ENCODE data around the gene SMPDL3A.

DNA sequence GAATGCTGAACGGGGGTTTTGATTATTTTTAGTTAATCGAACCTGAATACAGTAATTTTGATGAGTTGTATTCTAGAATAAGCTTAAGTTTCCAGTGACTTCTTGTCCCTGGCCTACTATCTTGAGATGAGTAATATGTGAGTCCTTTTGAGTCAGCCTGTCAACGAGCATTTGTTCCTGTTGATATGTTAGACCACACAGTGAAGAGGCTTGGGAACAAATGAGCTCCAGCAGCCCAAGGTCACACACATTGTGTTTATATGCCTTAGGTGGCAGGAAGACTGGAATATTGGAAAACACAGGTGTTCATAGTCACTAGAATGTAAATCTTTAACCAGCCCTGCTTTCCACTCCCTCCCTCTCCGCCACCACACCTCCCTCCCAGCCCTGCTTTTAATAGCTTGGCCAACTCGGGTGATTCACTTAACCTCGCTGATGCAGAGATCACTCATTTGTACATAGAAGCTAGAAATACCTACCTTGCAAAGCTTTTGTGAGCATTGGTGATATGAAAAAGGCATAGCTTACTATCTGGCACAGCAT, 9.1 kb downstream of the SMPDL3A start:
- TF ChIP-seq EP300 (IDR thresholded peaks at IDR 0.05) (no peak), POLR2A (IDR thresholded peaks at IDR 0.05) (no peak)
- TF ChIP-seq, protein P1, sequence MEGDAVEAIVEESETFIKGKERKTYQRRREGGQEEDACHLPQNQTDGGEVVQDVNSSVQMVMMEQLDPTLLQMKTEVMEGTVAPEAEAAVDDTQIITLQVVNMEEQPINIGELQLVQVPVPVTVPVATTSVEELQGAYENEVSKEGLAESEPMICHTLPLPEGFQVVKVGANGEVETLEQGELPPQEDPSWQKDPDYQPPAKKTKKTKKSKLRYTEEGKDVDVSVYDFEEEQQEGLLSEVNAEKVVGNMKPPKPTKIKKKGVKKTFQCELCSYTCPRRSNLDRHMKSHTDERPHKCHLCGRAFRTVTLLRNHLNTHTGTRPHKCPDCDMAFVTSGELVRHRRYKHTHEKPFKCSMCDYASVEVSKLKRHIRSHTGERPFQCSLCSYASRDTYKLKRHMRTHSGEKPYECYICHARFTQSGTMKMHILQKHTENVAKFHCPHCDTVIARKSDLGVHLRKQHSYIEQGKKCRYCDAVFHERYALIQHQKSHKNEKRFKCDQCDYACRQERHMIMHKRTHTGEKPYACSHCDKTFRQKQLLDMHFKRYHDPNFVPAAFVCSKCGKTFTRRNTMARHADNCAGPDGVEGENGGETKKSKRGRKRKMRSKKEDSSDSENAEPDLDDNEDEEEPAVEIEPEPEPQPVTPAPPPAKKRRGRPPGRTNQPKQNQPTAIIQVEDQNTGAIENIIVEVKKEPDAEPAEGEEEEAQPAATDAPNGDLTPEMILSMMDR (IDR thresholded peaks at IDR 0.05) = no peak
